UCSD-AML1 (cell line): ENCODE data around the gene KCNG2.

Experiments
- DNase-seq: peaks from one replicate; lab custom pipeline; 2025; ENCODE audit not compliant: unreplicated experiment; lab: John Stamatoyannopoulos, UW

KCNG2 gene

GRCh38 chr18:79948719-79949411 is 151.1 kb downstream of the KCNG2 start:
- no peak for DNase-seq
